ENCODE data around the gene BRCA1.
"Not testable (repeated sequence)": the region's sequence is repeated elsewhere in the genome, so short reads cannot be mapped to it uniquely, and the experiment has no call there.

The BRCA1 gene

DNA sequence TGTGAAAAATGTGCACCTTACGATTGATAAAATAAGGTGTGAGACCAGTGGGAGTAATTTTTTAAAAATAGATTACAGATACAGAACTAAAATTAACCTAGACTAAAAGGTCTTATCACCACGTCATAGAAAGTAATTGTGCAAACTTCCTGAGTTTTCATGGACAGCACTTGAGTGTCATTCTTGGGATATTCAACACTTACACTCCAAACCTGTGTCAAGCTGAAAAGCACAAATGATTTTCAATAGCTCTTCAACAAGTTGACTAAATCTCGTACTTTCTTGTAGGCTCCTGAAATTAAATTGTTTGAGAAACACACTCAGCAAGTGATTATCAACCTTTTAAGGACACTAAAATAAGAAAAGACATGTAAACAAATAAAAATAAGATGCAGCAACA is 20.5 kb downstream of the BRCA1 start:
- no peak overlapping the region for H3K27ac ChIP-seq (ENCODE audit: low read depth, low read length)
- H3K36me3 ChIP-seq (ENCODE audit: control insufficient read depth, insufficient read depth, low read length): peaks cover 54% of the 10 kb centered on the region
- H3K9me3 ChIP-seq (ENCODE audit: control insufficient read depth, insufficient read depth, low read length): no peaks in the 10 kb centered on the region
- no peak overlapping the region for H3K4me3 ChIP-seq (ENCODE audit: low read depth, low read length)
- H3K9ac ChIP-seq (ENCODE audit: low read depth, low read length): no peak overlapping the region
- H3K27me3 ChIP-seq (ENCODE audit: control insufficient read depth, insufficient read depth, low read length): no peaks in the 10 kb centered on the region
- no peaks in the 10 kb centered on the region for H3K4me1 ChIP-seq (ENCODE audit: control insufficient read depth, insufficient read depth, low read length)

GRCh38 chr17:43095364-43095763 is 29.8 kb downstream of the BRCA1 start:
- not testable (repeated sequence) for H3K4me1 ChIP-seq (ENCODE audit: control insufficient read depth, insufficient read depth, low read length); H3K27me3 ChIP-seq (ENCODE audit: control insufficient read depth, insufficient read depth, low read length); H3K9me3 ChIP-seq (ENCODE audit: control insufficient read depth, insufficient read depth, low read length); H3K27ac ChIP-seq (ENCODE audit: low read depth, low read length); H3K9ac ChIP-seq (ENCODE audit: low read depth, low read length); H3K4me3 ChIP-seq (ENCODE audit: low read depth, low read length)
- H3K36me3 ChIP-seq (ENCODE audit: control insufficient read depth, insufficient read depth, low read length): peaks cover 79% of the 10 kb centered on the region

- no peaks in the 10 kb centered on the region for H3K9me3 ChIP-seq (ENCODE audit: control insufficient read depth, insufficient read depth, low read length)
- H3K4me1 ChIP-seq (ENCODE audit: control insufficient read depth, insufficient read depth, low read length): no peaks in the 10 kb centered on the region
- H3K27me3 ChIP-seq (ENCODE audit: control insufficient read depth, insufficient read depth, low read length): no peaks in the 10 kb centered on the region
- H3K9ac ChIP-seq (ENCODE audit: low read depth, low read length): no peak overlapping the region
- H3K4me3 ChIP-seq (ENCODE audit: low read depth, low read length): no peak overlapping the region
- peaks cover 74% of the 10 kb centered on the region for H3K36me3 ChIP-seq (ENCODE audit: control insufficient read depth, insufficient read depth, low read length)
- no peak overlapping the region for H3K27ac ChIP-seq (ENCODE audit: low read depth, low read length)
These were observed 30.9 kb downstream of the BRCA1 start for GRCh38 chr17:43094129-43094835.

DNA sequence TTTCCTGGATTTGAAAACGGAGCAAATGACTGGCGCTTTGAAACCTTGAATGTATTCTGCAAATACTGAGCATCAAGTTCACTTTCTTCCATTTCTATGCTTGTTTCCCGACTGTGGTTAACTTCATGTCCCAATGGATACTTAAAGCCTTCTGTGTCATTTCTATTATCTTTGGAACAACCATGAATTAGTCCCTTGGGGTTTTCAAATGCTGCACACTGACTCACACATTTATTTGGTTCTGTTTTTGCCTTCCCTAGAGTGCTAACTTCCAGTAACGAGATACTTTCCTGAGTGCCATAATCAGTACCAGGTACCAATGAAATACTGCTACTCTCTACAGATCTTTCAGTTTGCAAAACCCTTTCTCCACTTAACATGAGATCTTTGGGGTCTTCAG is 32.3 kb downstream of the BRCA1 start:
- Histone ChIP-seq H3K9me3 (ENCODE audit: control insufficient read depth, insufficient read depth, low read length) (no peaks in the 10 kb centered on the region), H3K27ac (ENCODE audit: low read depth, low read length) (no peak overlapping the region), H3K9ac (ENCODE audit: low read depth, low read length) (no peak overlapping the region), H3K4me1 (ENCODE audit: control insufficient read depth, insufficient read depth, low read length) (no peaks in the 10 kb centered on the region), H3K27me3 (ENCODE audit: control insufficient read depth, insufficient read depth, low read length) (no peaks in the 10 kb centered on the region), H3K36me3 (ENCODE audit: control insufficient read depth, insufficient read depth, low read length) (peaks cover 84% of the 10 kb centered on the region), H3K4me3 (ENCODE audit: low read depth, low read length) (no peak overlapping the region)

- Histone ChIP-seq H3K36me3 (ENCODE audit: control insufficient read depth, insufficient read depth, low read length) (peaks cover 61% of the 10 kb centered on the region), H3K4me1 (ENCODE audit: control insufficient read depth, insufficient read depth, low read length) (no peaks in the 10 kb centered on the region), H3K27ac (ENCODE audit: low read depth, low read length) (no peak overlapping the region), H3K9me3 (ENCODE audit: control insufficient read depth, insufficient read depth, low read length) (no peaks in the 10 kb centered on the region), H3K4me3 (ENCODE audit: low read depth, low read length) (no peak overlapping the region), H3K9ac (ENCODE audit: low read depth, low read length) (no peak overlapping the region), H3K27me3 (ENCODE audit: control insufficient read depth, insufficient read depth, low read length) (no peaks in the 10 kb centered on the region)
These were observed 35.1 kb downstream of the BRCA1 start for GRCh38 chr17:43090022-43090421.

- Histone ChIP-seq H3K9ac (ENCODE audit: low read depth, low read length) (no peak overlapping the region), H3K27me3 (ENCODE audit: control insufficient read depth, insufficient read depth, low read length) (no peaks in the 10 kb centered on the region), H3K36me3 (ENCODE audit: control insufficient read depth, insufficient read depth, low read length) (peaks cover 31% of the 10 kb centered on the region), H3K9me3 (ENCODE audit: control insufficient read depth, insufficient read depth, low read length) (no peaks in the 10 kb centered on the region), H3K4me3 (ENCODE audit: low read depth, low read length) (no peak overlapping the region), H3K4me1 (ENCODE audit: control insufficient read depth, insufficient read depth, low read length) (no peaks in the 10 kb centered on the region), H3K27ac (ENCODE audit: low read depth, low read length) (no peak overlapping the region)
These were observed 39.7 kb downstream of the BRCA1 start for GRCh38 chr17:43085474-43085873.

- Histone ChIP-seq H3K9me3 (ENCODE audit: control insufficient read depth, insufficient read depth, low read length) (no peaks in the 10 kb centered on the region), H3K9ac (ENCODE audit: low read depth, low read length) (no peak overlapping the region), H3K4me1 (ENCODE audit: control insufficient read depth, insufficient read depth, low read length) (peaks cover 16% of the 10 kb centered on the region), H3K27ac (ENCODE audit: low read depth, low read length) (peak overlapping the region; percentile 77), H3K27me3 (ENCODE audit: control insufficient read depth, insufficient read depth, low read length) (no peaks in the 10 kb centered on the region), H3K4me3 (ENCODE audit: low read depth, low read length) (0 out of 2 replicates have a peak overlapping the region, but pooled peaks have one; percentile 21), H3K36me3 (ENCODE audit: control insufficient read depth, insufficient read depth, low read length) (peaks cover 14% of the 10 kb centered on the region)
These were observed 45.4 kb downstream of the BRCA1 start for GRCh38 chr17:43079641-43080302.

DNA sequence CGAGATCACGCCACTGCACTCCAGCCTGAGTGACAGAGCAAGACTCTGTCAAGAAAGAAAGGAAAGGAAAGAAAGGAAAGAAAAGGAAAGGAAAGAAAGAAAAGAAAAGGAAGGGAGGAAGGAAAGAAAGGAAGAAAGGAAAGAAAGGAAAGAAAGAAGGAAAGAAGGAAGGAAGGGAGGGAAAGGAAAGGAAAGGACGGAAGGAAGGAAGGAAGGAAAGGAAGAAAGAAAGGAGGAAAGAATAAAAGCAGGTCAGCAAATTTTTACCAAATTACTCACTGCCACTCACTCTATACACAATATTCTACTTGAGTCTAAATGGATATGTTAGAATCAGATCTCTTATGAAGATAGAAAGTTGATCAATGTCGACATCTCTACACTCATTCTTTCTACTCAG is 50.3 kb downstream of the BRCA1 start:
- Histone ChIP-seq H3K27ac (ENCODE audit: low read depth, low read length) (no peak overlapping the region), H3K9me3 (ENCODE audit: control insufficient read depth, insufficient read depth, low read length) (no peaks in the 10 kb centered on the region), H3K9ac (ENCODE audit: low read depth, low read length) (no peak overlapping the region), H3K4me1 (ENCODE audit: control insufficient read depth, insufficient read depth, low read length) (peaks cover 14% of the 10 kb centered on the region), H3K4me3 (ENCODE audit: low read depth, low read length) (no peak overlapping the region), H3K27me3 (ENCODE audit: control insufficient read depth, insufficient read depth, low read length) (no peaks in the 10 kb centered on the region), H3K36me3 (ENCODE audit: control insufficient read depth, insufficient read depth, low read length) (peaks cover 28% of the 10 kb centered on the region)

DNA sequence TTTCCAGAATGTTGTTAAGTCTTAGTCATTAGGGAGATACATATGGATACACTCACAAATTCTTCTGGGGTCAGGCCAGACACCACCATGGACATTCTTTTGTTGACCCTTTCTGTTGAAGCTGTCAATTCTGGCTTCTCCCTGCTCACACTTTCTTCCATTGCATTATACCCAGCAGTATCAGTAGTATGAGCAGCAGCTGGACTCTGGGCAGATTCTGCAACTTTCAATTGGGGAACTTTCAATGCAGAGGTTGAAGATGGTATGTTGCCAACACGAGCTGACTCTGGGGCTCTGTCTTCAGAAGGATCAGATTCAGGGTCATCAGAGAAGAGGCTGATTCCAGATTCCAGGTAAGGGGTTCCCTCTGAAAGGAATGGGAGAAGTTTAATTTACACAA is 54.3 kb downstream of the BRCA1 start:
- no peak overlapping the region for H3K9ac ChIP-seq (ENCODE audit: low read depth, low read length)
- H3K27me3 ChIP-seq (ENCODE audit: control insufficient read depth, insufficient read depth, low read length): no peaks in the 10 kb centered on the region
- H3K9me3 ChIP-seq (ENCODE audit: control insufficient read depth, insufficient read depth, low read length): no peaks in the 10 kb centered on the region
- H3K27ac ChIP-seq (ENCODE audit: low read depth, low read length): no peak overlapping the region
- no peak overlapping the region for H3K4me3 ChIP-seq (ENCODE audit: low read depth, low read length)
- H3K4me1 ChIP-seq (ENCODE audit: control insufficient read depth, insufficient read depth, low read length): peaks cover 7% of the 10 kb centered on the region; the same call in 1 of the 2 replicates
- H3K36me3 ChIP-seq (ENCODE audit: control insufficient read depth, insufficient read depth, low read length): peaks cover 41% of the 10 kb centered on the region

DNA sequence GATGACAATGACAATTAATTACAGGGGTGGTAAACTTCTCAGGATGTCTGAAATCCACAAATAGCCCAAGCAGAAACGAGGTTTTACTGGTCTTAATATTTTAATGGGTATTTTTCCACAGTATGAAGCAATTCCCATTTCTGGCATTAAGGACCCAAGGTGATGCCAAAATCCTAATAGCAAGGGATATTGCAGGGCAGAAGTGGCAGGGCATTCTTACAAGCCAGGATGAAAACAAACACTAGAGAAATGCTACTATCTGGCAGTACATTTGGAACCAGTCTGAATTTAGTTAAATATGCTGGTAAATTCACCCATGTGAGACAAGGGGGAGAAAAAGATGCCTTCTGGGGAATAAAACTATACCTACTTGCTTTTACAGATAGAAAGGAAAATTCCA is 54.9 kb downstream of the BRCA1 start:
- Histone ChIP-seq H3K27ac (ENCODE audit: low read depth, low read length) (no peak overlapping the region), H3K4me1 (ENCODE audit: control insufficient read depth, insufficient read depth, low read length) (peaks cover 7% of the 10 kb centered on the region; the same call in 1 of the 2 replicates), H3K36me3 (ENCODE audit: control insufficient read depth, insufficient read depth, low read length) (peaks cover 44% of the 10 kb centered on the region), H3K9ac (ENCODE audit: low read depth, low read length) (no peak overlapping the region), H3K9me3 (ENCODE audit: control insufficient read depth, insufficient read depth, low read length) (no peaks in the 10 kb centered on the region), H3K27me3 (ENCODE audit: control insufficient read depth, insufficient read depth, low read length) (no peaks in the 10 kb centered on the region), H3K4me3 (ENCODE audit: low read depth, low read length) (no peak overlapping the region)

- no peak overlapping the region for H3K9ac ChIP-seq (ENCODE audit: low read depth, low read length)
- H3K27me3 ChIP-seq (ENCODE audit: control insufficient read depth, insufficient read depth, low read length): no peaks in the 10 kb centered on the region
- peaks cover 7% of the 10 kb centered on the region for H3K4me1 ChIP-seq (ENCODE audit: control insufficient read depth, insufficient read depth, low read length)
These were observed 55.7 kb downstream of the BRCA1 start for GRCh38 chr17:43069368-43069898.

More at GRCh38 chr17:43069368-43069898, 55.7 kb downstream of the BRCA1 start:
- Histone ChIP-seq H3K36me3 (ENCODE audit: control insufficient read depth, insufficient read depth, low read length) (peaks cover 42% of the 10 kb centered on the region), H3K27ac (ENCODE audit: low read depth, low read length) (no peak overlapping the region), H3K4me3 (ENCODE audit: low read depth, low read length) (no peak overlapping the region), H3K9me3 (ENCODE audit: control insufficient read depth, insufficient read depth, low read length) (no peaks in the 10 kb centered on the region)

All from HUES48 (cell line).